ENCODE measurements around the gene AP2M1. TPM values are rescaled to one million over a fixed set of nuclear protein-coding genes. Genes with fewer than 3 reads are reported as not detected.

AP2M1 gene
- total RNA-seq, 1 donor from 2014 or later = 315 TPM

DNA sequence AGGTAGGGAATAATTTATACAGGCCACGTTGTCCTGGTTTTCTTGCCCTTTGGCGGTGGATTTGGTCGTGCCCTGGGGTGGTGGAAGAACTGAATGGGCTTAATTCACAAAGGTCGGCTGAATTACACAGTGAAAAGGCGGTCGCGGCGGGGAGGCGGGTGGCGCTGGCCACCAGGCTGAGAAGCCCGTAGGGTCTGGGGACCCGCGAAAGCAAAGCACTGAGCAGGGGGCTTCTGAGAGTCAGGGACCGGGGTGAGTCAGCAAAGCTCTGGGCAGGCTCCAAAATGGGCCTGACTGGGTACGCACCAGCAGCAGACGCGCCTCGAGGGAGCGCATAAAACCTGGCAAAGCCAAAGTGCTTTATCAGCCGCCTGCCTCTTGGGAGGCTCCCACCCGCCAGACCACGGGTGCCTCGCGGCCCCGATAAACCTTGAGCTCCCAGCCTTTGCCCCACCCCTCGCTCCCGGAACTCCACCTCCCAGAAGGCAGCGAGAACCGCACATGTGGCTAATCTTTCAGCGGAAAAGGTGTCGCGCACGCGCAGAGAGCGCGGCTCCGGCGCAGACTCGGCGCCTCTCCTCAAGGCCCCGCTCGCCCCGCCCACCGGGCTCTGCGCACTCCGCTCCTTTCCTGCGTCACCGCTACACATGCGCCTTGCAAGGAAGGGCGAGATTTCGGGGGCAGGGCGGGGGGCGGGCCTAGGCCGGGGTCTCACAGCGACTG, 11.0 kb downstream of the AP2M1 start:
- Mint-ChIP-seq H3K27ac (ENCODE audit: unreplicated experiment) (peak overlapping the region; percentile 96), H3K27me3 (ENCODE audit: unreplicated experiment) (peaks cover 3% of the 10 kb centered on the region), H3K4me3 (ENCODE audit: unreplicated experiment) (peak overlapping the region; percentile 99), H3K4me1 (ENCODE audit: low read depth, unreplicated experiment) (peaks cover 13% of the 10 kb centered on the region), H3K36me3 (ENCODE audit: unreplicated experiment) (peaks cover 4% of the 10 kb centered on the region), H3K9me3 (ENCODE audit: unreplicated experiment) (peaks cover 9% of the 10 kb centered on the region)
- DNase-seq = peak; percentile 100
- TF ChIP-seq, protein P1, sequence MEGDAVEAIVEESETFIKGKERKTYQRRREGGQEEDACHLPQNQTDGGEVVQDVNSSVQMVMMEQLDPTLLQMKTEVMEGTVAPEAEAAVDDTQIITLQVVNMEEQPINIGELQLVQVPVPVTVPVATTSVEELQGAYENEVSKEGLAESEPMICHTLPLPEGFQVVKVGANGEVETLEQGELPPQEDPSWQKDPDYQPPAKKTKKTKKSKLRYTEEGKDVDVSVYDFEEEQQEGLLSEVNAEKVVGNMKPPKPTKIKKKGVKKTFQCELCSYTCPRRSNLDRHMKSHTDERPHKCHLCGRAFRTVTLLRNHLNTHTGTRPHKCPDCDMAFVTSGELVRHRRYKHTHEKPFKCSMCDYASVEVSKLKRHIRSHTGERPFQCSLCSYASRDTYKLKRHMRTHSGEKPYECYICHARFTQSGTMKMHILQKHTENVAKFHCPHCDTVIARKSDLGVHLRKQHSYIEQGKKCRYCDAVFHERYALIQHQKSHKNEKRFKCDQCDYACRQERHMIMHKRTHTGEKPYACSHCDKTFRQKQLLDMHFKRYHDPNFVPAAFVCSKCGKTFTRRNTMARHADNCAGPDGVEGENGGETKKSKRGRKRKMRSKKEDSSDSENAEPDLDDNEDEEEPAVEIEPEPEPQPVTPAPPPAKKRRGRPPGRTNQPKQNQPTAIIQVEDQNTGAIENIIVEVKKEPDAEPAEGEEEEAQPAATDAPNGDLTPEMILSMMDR (IDR thresholded peaks at IDR 0.05; ENCODE audit: partially characterized antibody, unreplicated experiment) = no peak

DNA sequence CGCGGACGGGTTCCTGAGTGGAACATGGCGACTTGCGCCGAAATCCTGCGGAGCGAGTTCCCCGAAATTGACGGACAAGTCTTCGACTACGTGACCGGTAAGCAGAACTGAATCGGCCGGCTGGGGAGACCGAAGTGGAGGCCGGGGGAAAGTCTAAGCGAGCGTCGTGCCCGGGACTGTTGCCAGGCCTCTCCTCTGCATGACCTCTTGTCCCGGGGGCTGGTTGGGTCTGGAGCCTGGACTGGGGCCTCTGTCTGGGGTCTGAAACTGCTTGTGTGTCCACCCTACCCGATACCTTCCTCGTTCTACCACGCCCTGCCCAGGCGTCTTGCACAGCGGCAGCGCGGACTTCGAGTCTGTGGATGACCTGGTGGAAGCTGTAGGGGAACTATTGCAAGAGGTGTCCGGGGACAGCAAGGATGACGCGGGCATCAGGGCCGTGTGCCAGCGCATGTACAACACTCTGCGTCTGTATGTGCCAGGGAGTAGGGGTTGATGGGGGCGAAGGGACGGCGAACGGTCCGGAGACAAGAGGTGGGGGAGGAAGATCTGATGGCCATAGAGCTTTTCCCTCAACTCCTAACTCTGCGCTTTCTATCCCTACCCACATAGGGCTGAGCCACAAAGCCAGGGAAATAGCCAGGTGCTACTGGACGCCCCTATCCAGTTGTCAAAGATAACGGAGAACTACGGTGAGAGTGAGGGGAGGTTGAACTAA, 11.7 kb downstream of the AP2M1 start, which contains the start of gene ABCF3:
Gene ABCF3, plus strand, starts transcription at position 16 of the 718 bp plus-strand sequence. Its CDS starts 9 bp downstream, at position 25.
- Mint-ChIP-seq H3K9me3 (ENCODE audit: unreplicated experiment) (peaks cover 9% of the 10 kb centered on the region), H3K4me1 (ENCODE audit: low read depth, unreplicated experiment) (peaks cover 13% of the 10 kb centered on the region), H3K27me3 (ENCODE audit: unreplicated experiment) (peaks cover 3% of the 10 kb centered on the region), H3K4me3 (ENCODE audit: unreplicated experiment) (peak within 1 kb of the TSS; percentile 99), H3K36me3 (ENCODE audit: unreplicated experiment) (peaks cover 4% of the 10 kb centered on the region), H3K27ac (ENCODE audit: unreplicated experiment) (peak within 1 kb of the TSS; percentile 96)
- no peak for DNase-seq
- TF ChIP-seq, protein P1 (IDR thresholded peaks at IDR 0.05; ENCODE audit: partially characterized antibody, unreplicated experiment) = no peak

DNA sequence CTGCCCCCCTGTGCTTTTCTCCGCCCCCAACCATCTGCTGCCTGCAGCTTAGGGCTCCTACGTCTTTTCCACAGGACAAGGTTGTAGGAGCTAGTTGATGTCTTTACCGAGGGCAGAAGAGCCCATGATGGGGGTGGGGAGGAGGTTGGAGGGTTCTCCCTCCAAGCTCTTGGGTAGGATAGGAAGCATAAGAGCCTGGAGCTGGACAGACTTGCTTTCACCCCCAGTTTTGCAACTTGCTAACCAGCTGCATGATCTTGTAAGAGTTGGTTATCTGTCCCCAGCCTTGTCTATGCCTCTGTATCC, 12.2 kb downstream of the AP2M1 start:
- DNase-seq = no peak
- peaks cover 13% of the 10 kb centered on the region for H3K4me1 Mint-ChIP-seq (ENCODE audit: low read depth, unreplicated experiment)
- TF ChIP-seq, protein P1 (IDR thresholded peaks at IDR 0.05; ENCODE audit: partially characterized antibody, unreplicated experiment) = no peak
- H3K4me3 Mint-ChIP-seq (ENCODE audit: unreplicated experiment) = peak overlapping the region; percentile 99
- H3K36me3 Mint-ChIP-seq (ENCODE audit: unreplicated experiment) = peaks cover 4% of the 10 kb centered on the region
- H3K27me3 Mint-ChIP-seq (ENCODE audit: unreplicated experiment) = peaks cover 3% of the 10 kb centered on the region
- H3K27ac Mint-ChIP-seq (ENCODE audit: unreplicated experiment) = peak overlapping the region; percentile 87
- H3K9me3 Mint-ChIP-seq (ENCODE audit: unreplicated experiment) = peaks cover 9% of the 10 kb centered on the region

DNA sequence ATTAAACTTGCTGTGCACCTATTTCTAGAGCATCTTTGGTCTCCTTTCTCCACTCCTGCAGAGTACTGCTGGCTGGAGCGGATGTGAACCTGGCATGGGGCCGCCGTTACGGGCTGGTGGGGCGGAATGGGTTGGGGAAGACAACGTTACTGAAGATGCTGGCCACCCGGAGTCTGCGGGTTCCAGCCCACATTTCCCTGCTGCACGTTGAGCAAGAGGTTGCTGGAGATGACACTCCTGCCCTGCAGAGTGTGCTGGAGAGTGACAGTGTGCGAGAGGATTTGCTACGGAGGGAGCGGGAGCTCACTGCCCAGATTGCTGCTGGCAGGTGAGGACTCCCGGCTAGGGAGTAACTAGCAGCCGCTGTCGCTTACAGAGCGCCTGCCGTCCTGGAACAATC, 13.4 kb downstream of the AP2M1 start:
- H3K36me3 Mint-ChIP-seq (ENCODE audit: unreplicated experiment) = peaks cover 4% of the 10 kb centered on the region
- H3K9me3 Mint-ChIP-seq (ENCODE audit: unreplicated experiment) = peaks cover 9% of the 10 kb centered on the region
- peak overlapping the region; percentile 14 for H3K4me3 Mint-ChIP-seq (ENCODE audit: unreplicated experiment)
- no peak overlapping the region for H3K27ac Mint-ChIP-seq (ENCODE audit: unreplicated experiment)
- H3K27me3 Mint-ChIP-seq (ENCODE audit: unreplicated experiment) = peaks cover 3% of the 10 kb centered on the region
- H3K4me1 Mint-ChIP-seq (ENCODE audit: low read depth, unreplicated experiment) = peaks cover 13% of the 10 kb centered on the region
- TF ChIP-seq, protein P1 (IDR thresholded peaks at IDR 0.05; ENCODE audit: partially characterized antibody, unreplicated experiment) = no peak
- no peak for DNase-seq

DNA sequence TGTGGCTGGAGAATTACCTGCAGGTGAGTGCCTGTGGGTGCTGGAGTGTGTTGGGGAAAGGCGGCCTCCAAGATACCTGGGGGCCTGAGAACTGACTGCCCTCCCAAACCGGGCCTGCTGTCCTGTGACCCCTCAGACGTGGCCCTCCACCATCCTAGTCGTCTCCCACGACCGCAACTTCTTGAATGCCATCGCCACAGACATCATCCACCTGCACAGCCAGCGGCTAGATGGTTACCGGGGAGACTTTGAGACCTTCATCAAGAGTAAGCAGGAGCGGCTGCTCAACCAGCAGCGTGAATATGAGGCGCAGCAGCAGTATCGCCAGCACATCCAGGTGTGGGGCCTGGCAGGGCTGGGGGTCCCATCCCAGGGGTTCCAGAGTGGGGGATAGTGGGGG, 14.8 kb downstream of the AP2M1 start:
- Mint-ChIP-seq H3K36me3 (ENCODE audit: unreplicated experiment) (peaks cover 7% of the 10 kb centered on the region), H3K9me3 (ENCODE audit: unreplicated experiment) (peaks cover 6% of the 10 kb centered on the region), H3K27ac (ENCODE audit: unreplicated experiment) (no peak overlapping the region), H3K27me3 (ENCODE audit: unreplicated experiment) (peaks cover 2% of the 10 kb centered on the region), H3K4me1 (ENCODE audit: low read depth, unreplicated experiment) (peaks cover 13% of the 10 kb centered on the region), H3K4me3 (ENCODE audit: unreplicated experiment) (no peak overlapping the region)
- TF ChIP-seq, protein P1 (IDR thresholded peaks at IDR 0.05; ENCODE audit: partially characterized antibody, unreplicated experiment) = no peak
- no peak for DNase-seq

Measured in glutamatergic neuron (in vitro differentiated cells).